HG02571 (cell line): ENCODE measurements around the gene GLP2R.
"Not testable (repeated sequence)": the region's sequence is repeated elsewhere in the genome, so short reads cannot be mapped to it uniquely, and the experiment has no call there.

Experiments
- ATAC-seq: cut with Tn5 transposase; IDR thresholded peaks from one replicate; pipeline ENCODE4 v1.9.1; 2021; ENCODE audit warnings: mild to moderate bottlenecking, moderate library complexity; ENCODE audit not compliant: unreplicated experiment

Gene GLP2R, protein sequence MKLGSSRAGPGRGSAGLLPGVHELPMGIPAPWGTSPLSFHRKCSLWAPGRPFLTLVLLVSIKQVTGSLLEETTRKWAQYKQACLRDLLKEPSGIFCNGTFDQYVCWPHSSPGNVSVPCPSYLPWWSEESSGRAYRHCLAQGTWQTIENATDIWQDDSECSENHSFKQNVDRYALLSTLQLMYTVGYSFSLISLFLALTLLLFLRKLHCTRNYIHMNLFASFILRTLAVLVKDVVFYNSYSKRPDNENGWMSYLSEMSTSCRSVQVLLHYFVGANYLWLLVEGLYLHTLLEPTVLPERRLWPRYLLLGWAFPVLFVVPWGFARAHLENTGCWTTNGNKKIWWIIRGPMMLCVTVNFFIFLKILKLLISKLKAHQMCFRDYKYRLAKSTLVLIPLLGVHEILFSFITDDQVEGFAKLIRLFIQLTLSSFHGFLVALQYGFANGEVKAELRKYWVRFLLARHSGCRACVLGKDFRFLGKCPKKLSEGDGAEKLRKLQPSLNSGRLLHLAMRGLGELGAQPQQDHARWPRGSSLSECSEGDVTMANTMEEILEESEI

DNA sequence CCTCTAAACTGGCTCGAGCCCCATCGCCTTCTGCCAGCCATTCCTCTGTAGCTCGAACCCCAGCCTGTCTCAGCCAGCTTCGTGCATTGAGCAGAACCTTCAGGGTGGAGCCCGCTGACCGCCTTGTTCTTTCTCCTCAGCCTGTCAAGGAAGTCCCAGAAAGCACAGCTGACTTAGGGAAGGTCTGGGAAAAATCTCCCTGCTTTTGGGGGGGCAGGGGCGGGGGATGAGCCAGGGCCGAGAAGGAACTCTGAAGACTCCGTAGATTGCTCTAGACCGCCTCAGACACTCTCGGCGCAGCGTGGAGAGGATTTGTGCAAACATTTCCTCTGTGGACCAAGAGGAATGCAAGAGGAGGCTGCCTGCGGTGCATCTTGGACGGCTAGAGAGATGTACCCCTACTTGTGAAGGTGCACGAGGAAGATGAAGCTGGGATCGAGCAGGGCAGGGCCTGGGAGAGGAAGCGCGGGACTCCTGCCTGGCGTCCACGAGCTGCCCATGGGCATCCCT, at the start of gene GLP2R:
Gene GLP2R, plus strand, starts transcription at position 284 of the 510 bp plus-strand sequence. Its CDS starts 140 bp downstream, at position 424.
- ATAC-seq, result no peak

GRCh38 chr17:9776911-9777310, 48.8 kb upstream of the GLP2R start:
- no peak for ATAC-seq

DNA sequence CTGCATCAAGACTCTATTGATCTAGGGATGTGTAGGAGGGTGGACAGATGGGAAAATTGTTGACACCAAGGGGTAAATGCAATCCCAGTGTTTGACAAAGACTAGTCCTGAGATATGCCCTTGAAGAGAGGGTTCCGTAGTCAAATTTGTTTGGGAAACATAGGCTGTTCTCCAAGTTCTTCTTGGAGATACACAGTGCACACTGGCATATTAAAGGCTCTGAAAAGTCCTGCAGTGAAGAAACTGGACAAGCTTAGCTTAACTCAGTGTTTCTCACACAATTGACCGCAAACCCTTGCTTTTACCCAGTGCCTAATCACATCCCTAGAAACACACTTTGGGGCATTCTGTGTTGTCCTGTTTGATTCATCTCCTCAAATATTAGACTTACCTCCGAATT, 45.2 kb upstream of the GLP2R start:
- ATAC-seq, result no peak

- no peak for ATAC-seq
Observed at GRCh38 chr17:9783050-9783449, 42.7 kb upstream of the GLP2R start.

DNA sequence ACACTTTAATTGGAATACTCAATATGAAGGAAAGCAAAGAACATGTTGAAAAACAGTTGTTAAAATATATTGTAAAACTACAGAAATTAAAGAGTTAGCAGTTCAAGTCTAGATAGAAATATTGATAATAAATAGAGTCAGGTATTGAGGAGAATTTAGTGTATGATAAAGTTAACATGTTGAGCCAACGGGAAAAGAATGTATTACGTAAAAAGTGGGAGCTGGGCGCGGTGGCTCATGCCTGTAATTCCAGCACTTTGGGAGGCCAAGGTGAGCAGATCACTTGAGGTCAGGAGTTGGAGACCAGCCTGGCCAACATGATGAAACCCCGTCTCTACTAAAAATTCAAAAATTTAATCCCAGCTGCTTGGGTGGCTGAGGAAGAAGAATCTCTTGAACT, 42.3 kb upstream of the GLP2R start:
- not testable (repeated sequence) for ATAC-seq

DNA sequence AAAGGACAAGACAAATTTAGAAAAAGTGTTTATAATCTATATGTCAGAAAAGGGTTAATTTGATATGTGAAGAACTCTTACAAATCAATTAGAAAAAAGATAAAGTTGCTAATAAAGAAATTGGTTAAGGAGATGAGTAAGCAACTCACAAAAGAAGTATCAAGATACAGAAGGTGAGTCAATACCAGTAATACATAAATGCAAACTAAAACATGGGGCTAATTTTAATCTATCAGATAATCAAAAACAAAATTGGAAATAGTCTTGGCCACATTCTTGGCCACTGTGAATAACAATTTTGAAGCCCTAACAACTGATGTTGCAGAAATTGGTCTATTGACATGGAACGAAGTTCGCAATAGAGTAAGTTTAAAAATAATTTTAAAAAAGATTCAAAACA, 41.2 kb upstream of the GLP2R start:
- no peak for ATAC-seq

DNA sequence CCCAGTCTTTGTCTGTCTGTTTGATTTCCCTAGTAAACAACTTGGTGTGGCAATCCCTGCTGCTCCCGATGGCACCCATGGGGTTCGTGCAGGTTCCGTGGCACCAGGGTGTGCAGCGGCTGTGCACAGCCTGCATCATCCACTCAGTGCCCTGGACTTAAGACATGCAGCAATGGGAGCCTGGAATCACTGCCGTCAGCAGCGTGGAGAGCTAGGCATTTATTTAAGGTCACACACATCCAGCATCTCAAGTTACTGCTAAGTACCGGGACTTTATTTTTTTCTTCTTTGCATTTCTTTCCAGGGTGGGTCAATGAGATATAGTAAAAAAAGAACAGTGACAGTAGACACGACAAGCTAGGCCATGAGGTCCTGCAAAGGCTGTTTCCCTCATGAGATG, 37.1 kb upstream of the GLP2R start:
- no peak for ATAC-seq

- ATAC-seq, result no peak
Observed at GRCh38 chr17:9790316-9790715, 35.4 kb upstream of the GLP2R start.

- no peak for ATAC-seq
Observed at GRCh38 chr17:9790889-9791876, 34.5 kb upstream of the GLP2R start, which contains the start of gene DHRS7C. TSS of gene DHRS7C (minus strand) at chr17:9791592. CDS start at chr17:9791284, 308 bp downstream.

GRCh38 chr17:9792181-9792840, 33.4 kb upstream of the GLP2R start:
- no peak for ATAC-seq

- no peak for ATAC-seq
Observed at GRCh38 chr17:9798008-9798407, 27.7 kb upstream of the GLP2R start.

DNA sequence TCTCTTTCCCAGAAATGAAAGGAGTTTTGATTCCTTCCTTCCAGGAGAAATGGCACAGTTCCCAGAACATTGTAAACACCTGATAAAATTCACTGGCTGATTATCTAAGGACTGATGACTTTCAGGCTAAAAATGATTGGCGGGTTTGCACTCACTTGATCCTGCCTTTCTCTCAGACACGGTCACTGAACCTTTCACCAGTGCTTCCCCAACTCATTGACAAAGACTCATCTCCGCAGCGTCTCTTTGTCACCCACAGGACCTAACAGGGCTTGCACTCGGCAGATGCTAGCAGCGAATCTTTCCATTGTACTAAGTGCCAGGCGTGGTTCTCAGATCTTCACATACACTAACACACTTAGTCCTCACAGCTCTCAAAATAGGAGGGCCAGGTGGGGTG, 27.0 kb upstream of the GLP2R start:
- ATAC-seq, result no peak

DNA sequence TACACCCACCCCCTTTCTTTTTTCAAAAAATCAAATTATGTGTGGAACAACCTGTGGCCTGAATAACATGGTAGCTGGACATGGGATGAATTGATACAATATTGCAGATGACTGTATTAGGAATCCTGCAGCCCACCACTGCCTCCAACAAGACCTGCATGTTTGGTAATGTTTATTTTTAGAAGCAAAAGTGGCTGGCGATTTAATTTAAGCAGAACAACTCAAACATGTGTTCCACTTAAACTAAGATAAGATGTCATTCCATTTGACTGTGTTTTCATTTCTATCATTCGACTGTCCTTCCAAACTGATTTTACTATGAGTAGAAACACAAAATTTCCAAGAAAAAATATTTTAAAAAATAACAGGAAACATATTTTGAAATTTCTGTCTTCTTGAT, 24.2 kb upstream of the GLP2R start:
- no peak for ATAC-seq

GRCh38 chr17:9802294-9802693, 23.4 kb upstream of the GLP2R start:
- no peak for ATAC-seq

DNA sequence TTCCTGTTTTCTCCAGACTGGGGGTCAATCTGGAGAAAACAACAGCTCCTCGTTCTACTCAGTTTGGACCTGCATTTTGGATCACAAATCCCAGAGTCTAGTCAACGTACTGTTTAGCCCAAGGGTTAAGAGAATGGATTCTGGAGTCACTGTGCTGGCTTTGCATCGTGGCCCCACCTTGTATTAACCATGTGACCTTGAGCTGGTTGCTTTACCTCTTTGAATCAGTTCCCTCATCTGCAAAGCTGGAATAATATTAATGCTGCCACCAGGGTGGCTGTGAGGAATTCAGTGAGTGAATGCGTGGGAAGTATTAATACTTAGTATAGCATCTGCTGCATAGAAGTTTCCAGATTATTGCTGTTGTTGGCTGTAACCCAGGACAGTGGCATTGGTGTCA, 23.0 kb upstream of the GLP2R start:
- ATAC-seq, result no peak

- ATAC-seq, result no peak
Observed at GRCh38 chr17:9805769-9806168, 20.0 kb upstream of the GLP2R start.

DNA sequence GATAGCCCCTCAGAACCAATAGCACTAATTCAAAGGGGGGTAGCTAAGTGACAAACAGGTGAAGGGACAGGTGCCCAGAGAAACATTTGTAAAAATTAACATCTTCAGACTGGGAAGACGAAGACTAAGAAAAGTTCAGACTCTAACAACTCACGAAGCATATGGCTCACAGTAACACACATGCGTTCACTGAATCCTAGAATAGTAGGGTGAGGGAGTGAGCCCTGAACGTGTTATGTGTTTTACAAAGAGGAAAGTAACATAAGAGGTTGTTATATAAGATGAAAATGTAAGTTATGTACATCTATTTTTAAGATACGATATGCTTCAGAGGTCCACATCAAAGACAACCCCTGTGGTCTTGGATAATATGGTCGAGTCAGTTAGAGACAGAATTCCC, 19.0 kb upstream of the GLP2R start:
- ATAC-seq, result no peak

DNA sequence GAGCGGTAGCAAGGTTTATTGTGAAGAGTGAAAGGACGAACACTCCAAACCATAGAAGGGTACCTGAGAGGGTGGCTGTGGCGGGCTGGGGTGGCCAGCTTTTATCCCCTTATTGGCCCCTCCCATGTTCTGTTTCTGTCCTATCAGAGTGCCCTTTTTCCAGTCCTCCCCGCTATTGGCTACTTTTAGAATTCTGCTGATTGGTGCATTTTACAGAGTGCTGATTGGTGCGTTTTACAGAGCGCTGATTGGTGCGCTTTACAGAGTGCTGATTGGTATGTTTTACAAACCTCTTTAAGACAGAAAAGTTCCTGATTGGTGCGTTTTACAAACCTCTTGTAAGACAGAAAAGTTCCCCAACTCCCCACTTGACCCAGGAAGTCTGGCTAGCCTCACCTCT, 16.3 kb upstream of the GLP2R start:
- ATAC-seq, result no peak

DNA sequence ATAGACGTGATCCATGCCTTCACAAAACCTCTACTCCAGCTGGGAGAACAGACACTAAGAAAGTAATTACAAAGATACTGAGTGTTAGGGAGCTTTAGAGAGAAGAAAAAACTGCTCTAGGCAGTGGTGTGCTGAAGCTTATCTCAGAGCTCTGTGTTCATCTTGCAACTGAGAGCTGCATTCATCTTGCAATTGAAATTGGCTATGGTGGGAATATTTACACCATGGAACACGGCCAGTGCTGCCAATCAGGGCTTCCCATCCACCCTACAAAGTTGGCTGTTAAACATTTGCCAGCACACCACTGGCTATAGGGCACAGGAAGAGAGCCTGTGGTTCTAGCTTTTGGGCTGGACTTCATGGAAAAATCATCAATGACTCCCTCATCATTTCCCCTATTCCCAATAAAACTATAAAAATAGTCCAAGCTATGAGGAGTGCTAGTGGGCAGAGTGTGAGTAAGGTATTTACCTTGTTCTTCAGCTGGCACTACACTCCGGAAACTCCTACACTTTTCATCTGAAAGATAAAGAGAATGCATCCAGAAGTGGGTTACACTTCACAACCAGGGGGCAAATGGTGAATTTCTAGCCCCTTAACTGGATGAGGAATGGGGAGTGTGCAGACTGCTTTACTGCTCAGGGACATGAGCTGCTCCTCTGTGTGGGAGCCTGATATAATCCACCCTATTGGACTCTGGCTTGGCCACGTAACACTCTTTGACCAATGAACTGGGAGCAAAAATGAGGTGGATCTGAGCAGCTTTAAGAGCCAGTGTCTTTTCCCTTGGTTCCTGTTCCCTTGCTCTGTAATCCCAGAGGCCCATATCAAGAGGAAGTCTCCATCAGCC, 15.4 kb upstream of the GLP2R start:
- ATAC-seq, result no peak

DNA sequence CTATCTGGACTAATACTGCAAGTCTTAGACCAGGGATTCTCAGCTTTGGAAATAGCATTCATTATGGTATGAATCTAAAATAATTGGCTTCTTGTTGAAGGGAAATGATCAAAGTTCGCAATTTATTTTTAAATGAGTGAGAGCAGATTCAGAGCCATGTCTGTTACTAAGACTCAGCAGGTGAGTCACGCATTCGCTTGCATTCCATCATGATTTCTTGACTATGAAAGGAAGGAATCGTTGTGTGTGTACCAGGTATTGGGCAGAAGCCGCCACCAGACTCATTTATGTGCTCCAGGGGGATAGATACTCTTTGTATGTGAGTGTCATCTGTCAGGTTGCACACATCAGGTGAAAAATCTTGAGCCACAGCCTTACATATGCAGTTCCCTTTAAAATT, 14.6 kb upstream of the GLP2R start:
- ATAC-seq, result no peak
